ENCODE data around the gene HNRNPU.
"Not testable (repeated sequence)": the region's sequence is repeated elsewhere in the genome, so short reads cannot be mapped to it uniquely, and the experiment has no call there.

Gene HNRNPU

GRCh38 chr1:244840219-244840794, 24.0 kb downstream of the HNRNPU start:
- DNase-seq (ENCODE audit: low read depth): no peak

GRCh38 chr1:244839656-244840055, 24.7 kb downstream of the HNRNPU start:
- DNase-seq (ENCODE audit: low read depth): no peak

DNA sequence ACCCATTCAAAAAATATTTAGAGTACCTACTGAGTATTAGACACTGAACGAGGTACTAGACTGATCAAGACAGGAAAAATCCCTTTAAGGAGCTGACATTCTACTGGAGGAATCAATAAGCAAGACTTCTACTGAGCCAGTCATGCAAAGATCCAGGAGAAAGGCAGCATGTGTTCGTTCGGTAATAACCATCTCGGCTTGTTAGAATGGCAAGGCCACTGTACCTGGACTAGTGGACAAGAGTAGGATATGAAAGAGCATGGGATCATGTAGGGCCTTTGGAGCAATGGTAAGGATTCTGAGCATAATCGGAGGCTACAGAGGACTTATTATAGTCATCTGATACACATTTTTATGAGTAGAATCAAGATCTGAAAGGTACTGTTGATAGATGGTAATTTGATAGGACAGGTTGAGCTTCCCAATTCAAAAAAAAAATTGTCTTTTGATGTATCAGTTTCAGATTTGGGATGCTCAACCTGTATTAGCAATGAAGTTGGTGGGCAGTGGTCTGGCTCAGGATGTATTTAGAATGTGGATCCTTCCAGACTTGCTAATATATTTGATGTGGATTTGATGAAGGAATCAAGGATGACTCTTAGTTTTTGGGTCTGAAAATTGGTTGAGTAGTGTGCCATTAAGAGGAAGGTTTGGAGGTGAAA, 26.6 kb downstream of the HNRNPU start:
- DNase-seq (ENCODE audit: low read depth): no peak

- DNase-seq (ENCODE audit: low read depth): no peak
These were observed 27.8 kb downstream of the HNRNPU start for GRCh38 chr1:244836584-244836983.

- no peak for DNase-seq (ENCODE audit: low read depth)
These were observed 28.2 kb downstream of the HNRNPU start for GRCh38 chr1:244836135-244836521.

DNA sequence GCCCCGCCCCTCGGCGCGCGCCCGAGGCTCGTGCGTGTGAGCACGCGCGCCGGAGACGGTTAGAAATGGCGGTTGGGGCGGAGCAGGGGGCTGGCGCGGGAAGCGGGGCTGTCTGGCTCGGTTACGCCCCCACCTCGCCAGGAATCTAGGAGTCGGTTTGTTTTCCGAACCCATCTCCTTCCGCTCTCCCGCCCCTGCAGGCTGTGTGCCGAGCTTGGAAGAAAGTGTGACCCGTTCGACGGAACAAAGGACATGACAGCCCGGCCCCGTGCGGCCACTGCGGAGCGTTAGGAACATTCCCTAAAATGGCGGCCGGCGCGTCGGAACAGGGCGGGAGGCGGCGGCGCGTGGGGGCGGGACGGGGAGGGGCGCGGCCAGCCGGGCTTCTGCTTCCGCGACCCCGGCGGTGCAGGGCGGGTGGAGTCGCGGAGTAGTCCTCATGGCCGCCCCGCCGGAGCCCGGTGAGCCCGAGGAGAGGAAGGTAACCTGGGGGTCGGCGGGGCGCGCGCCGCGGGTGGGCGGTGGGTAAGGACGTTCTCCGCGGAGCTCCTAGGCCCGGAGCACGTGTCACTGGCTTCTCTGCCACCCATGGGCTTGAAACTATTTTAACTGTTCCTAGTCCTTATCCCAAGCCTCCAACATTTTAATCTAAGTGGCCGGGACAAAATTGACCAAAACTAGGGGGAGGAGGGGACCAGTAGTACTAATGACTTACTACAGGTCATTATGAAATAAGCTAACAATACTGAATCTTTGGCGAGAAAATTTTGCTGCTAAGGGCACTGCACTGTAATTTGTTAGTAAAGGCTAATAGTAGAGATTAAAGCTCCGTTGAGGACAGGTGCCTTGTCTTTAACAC, 28.8 kb downstream of the HNRNPU start, which contains the start of gene COX20:
TSS of gene COX20 (plus strand) at position 383 of the 859 bp plus-strand sequence. CDS start at position 440, 57 bp downstream.
- DNase-seq (ENCODE audit: low read depth): peak; percentile 88

DNA sequence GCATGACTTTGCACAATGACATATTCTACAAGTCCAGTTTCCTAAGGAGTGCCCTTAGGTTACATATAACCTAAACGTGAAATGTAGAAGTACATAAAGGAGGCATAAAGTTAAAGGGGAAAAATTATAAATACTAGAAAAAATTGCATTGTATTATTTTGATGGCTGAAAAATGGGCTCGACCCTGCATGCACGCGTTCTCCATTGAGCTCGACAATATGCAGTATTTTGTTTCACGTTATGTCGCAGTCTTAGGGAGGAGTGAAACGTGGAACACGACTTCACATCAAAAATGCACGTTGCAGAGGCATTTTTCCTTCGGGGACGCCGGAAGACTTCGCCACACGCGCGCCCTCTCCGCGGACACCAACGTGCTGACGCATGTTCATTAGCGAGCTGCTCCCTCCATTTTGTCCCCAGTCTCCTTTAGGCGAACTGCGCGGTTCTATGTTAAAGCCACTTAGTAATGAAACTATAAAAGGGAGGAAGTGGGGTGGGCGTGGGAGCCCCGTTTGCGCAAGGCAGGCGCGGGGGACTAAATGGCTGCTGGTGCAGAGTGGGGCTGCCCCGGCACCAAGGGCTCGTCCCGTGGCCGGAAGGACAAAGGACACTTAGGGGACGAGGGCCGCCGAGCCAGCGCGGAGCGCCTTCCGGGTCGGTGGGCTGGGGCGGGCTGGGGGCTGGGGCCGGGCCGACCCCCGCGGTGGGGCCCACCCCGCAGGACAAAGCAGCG, 29.6 kb downstream of the HNRNPU start:
- DNase-seq (ENCODE audit: low read depth): peak; percentile 83

DNA sequence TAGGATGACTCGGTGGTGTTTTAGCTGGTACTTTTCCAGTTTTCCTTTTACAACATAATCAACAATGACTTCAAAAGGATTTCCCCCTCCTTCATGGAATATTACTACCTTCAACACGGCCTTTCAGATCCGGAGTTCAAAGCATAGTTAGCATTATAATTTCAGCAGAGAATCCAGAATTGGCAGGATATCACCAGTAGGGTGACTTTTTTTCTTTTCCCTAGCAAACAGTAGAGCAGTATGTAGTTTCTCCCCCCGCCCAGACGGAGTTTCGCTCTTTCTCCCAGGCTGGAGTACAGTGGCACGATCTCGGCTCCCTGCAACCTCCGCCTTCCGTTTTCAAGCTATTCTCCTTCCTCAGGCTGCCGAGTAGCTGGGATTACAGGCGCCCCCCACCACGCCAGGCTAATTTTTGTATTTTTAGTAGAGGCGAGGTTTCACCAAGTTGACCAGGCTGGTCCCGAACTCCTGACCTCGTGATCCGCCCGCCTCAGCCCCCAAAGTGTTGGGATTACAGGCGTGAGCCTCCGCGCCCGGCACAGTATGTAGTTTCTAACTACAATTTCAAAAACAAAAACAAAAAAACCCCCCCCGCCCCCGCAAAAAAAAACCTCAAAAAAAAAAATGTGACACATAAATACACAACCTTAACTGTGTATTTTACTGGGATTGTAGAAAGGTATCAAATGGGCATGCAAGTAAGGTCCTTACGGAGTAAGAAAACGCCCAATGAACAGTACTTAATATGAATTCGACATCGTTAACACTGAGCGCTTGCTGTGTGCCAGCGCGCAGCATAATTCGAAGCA, 30.4 kb downstream of the HNRNPU start:
- peak; percentile 19 for DNase-seq (ENCODE audit: low read depth)

DNA sequence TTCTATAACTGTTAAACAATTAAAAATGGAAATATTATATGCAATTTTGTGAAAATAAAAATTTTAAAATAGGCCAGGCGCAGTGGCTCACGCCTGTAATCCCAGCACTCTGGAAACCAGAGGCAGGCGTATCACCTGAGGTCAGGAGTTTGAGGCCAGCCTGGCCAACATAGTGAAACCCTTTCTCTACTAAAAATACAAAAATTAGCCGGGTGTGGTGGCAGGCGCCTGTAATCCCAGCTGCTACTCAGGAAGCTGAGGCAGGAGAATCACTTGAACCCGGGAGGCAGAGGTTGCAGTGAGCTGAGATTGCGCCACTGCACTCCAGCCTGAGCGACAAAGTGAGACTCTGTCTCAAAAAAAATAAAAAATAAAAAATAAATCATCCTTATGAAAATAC, 31.1 kb downstream of the HNRNPU start:
- not testable (repeated sequence) for DNase-seq (ENCODE audit: low read depth)

- DNase-seq (ENCODE audit: low read depth): no peak
These were observed 33.7 kb downstream of the HNRNPU start for GRCh38 chr1:244830639-244831038.

- no peak for DNase-seq (ENCODE audit: low read depth)
These were observed 37.6 kb downstream of the HNRNPU start for GRCh38 chr1:244826712-244827111.

DNA sequence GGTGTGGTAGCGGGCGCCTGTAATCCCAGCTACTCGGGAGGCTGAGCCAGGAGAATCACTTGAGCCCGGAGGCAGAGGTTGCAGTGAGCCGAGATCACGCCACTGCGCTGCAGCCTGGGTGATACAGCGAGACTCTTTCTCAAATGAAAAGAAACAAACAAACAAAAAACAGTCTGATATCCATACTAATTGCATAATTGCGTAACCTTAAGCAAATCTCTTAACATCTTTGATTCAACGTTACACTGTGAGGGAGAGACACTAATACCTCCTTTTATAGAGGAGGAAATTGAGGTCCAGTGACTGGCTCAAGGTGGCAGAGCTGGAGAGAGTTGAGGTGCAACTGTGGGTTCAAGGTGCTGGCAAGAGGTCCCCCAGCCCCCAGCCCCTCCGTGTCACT, 41.5 kb downstream of the HNRNPU start:
- DNase-seq (ENCODE audit: low read depth): no peak

- DNase-seq (ENCODE audit: low read depth): no peak
These were observed 43.2 kb downstream of the HNRNPU start for GRCh38 chr1:244821134-244821533.

- no peak for DNase-seq (ENCODE audit: low read depth)
These were observed 44.2 kb downstream of the HNRNPU start for GRCh38 chr1:244820131-244820530.

DNA sequence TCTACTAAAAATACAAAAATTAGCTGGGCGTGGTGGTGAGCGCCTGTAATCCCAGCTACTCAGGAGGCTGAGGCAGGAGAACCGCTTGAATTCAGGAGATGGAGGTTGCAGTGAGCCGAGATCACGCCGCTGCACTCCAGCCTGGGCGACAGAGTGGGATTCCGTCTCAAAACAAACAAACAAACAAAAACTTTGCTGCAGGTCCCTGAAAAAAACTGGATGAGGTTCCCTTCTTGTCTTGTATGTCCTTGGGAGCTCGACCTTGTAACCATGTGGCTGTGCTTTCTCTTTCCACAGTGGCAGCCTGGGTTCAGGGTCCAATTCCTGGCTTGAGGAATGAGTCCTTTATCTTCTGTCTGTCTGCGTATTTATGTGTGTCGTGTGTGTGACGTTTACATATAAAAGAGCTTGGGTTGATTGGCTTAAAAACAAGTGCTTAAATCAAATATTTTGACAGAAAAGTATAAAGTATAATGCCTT, 46.9 kb downstream of the HNRNPU start:
- DNase-seq (ENCODE audit: low read depth): no peak

DNA sequence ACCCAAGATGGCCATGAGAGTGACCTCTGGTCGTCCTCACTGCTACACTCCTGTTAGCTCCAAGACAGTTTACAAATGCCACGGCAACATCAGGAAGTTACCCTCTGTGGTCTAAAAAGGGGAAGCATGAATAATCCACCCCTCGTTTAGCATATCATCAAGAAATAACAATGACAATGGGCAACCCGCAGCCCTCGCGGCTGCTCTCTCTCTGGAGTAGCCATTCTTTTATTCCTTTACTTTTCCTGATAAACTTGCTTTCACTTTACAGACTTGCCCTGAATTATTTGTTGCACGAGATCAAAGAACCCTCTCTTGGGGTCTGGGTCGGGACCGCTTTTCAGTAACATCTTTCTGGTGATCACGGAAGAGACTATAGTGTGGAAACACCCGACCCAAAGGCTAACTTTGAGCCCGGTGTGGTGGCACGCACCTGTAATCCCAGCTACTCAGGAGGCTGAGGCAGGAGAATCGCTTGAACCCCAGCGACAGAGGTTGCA, 48.7 kb downstream of the HNRNPU start:
- no peak for DNase-seq (ENCODE audit: low read depth)

DNA sequence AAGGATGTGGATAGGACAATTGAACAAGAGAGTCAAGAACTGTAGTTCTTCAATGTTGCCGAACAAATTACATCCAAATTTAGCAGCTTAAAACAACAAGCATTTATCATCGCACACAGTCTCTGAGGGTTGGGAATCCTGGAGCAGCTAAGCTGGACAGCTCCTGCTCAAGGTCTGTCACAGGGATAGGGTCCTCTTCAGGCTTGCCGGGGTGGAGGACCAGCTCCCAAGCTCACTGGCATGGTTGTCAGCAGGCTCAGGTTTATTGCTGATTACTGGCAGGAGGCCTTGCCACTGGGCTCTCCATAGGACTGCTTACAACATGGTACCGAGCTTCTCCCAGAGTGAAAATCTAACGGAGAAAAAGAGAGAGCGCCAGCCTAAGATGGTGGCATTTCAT, 51.0 kb downstream of the HNRNPU start:
- DNase-seq (ENCODE audit: low read depth): no peak

DNA sequence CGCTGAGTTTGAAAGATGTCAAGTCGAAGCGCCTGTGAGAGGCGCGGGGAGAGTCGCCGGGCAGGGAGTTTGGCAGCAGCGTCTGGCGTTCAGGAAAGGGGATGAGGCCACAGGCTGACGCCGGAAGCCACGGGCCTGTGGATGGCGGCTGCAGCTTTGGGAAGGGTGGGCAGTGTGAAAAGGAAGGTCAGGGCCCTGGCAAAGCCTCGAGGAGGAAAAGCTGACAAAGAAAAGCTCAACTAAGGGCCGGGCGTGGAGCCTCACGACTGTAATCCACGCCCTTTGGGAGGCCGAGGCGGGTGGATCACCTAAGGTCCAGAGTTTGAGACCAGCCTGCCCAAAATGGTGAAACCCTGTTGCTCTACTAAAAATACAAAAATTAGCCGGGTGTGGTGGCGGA, 54.1 kb downstream of the HNRNPU start:
- no peak for DNase-seq (ENCODE audit: low read depth)

GRCh38 chr1:244807138-244807537, 57.2 kb downstream of the HNRNPU start:
- DNase-seq (ENCODE audit: low read depth): no peak

GRCh38 chr1:244804841-244805240, 59.5 kb downstream of the HNRNPU start:
- no peak for DNase-seq (ENCODE audit: low read depth)
